GM21423 (cell line): Measurements from ENCODE around the gene GNB3.

ENCODE experiments used
- ATAC-seq: cut with Tn5 transposase; IDR thresholded peaks from one replicate; pipeline ENCODE4 v1.9.1; 2021; ENCODE audit warnings: mild to moderate bottlenecking, moderate library complexity; ENCODE audit not compliant: unreplicated experiment

Gene GNB3

GRCh38 chr12:6840761-6841515, at the start of gene GNB3:
Gene GNB3 (plus strand): TSS chr12:6840925. CDS start chr12:6841288, 363 bp downstream.
- ATAC-seq, result no peak

DNA sequence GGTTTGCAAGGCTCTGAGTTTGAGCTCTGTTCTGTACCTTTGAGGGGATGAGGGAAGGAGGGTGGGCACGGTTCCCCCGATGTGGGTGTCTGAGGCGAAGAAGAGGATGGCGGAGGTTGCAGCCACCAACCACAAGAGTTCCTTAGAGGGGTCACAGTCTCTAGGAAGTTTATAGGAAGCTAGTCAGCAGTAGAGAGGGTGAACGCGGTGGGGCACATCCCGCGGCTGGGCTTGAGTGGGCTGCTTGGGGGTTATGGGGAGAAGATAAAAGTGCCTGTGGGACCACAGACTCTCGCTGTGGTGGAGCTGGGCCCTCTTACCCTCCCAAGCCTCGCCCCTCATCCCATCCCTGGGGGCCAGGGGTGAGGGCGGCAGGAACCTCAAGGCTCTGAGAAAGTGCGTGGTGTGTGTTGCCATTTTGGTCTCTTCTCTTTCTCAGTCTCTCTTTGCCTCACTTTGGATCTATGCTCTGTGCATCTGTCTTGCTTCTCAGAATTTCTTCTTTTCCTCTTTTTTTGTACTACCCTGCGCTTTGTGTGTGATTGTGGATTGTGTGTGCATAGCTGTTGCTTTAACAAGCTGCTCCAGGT, 48.7 kb upstream of the GNB3 start:
- ATAC-seq, result no peak

DNA sequence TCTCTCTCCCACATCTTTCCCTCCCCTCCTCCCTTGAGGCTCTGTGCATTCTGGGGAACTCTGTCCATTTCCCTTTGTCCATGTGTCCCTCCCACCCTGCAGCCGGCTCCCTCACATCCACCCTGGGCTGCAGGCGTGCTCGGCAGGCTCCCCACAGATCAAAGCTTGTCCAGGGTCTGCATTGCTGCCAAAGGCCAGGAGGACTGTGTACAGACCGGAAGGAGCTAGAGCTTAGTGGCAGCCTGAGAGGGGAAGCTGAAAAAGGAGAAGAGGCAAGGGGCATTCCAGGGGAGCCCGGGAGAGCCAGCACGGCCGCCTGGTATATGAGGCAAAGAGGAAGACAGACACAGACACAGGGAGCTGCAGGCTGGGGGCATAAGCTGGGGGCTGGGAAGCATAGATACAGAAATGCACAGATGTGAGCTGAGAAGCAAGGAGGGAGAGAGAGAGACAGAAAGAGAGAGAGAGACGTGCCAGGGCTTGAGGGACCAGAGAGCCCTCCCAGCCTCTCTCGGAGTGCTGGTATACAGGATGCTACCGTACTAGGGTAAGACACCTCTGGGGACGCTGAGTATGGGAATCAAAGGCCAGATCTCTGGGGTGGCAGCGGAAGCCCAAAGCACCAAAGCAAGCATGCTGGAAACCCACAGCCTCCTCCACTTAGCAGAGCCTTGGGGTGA, 48.1 kb upstream of the GNB3 start:
- no peak for ATAC-seq

DNA sequence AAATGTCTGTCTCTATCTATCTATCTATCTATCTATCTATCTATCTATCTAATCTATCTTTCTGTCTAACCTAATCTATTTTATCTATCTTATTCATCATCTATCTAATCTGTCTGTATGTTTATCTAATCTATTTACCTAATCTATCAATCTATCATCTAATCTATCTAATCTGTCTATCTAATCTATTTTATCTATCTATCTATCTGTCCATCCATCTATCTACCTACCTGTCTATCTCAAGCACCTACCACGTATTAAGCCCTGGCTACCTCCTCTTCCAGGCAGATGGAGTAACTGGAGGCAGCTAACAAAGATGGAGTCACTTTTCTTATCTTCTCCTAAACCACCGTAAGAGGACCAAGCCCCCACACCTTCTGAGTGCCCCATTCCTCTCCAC, 45.6 kb upstream of the GNB3 start:
- ATAC-seq, result no peak

- no peak for ATAC-seq
Measured at GRCh38 chr12:6796576-6796975, 44.1 kb upstream of the GNB3 start.

GRCh38 chr12:6799147-6799546, 41.6 kb upstream of the GNB3 start:
- ATAC-seq, result no peak

GRCh38 chr12:6807170-6807569, 33.6 kb upstream of the GNB3 start:
- ATAC-seq, result no peak

GRCh38 chr12:6809056-6809455, 31.7 kb upstream of the GNB3 start:
- ATAC-seq, result no peak

DNA sequence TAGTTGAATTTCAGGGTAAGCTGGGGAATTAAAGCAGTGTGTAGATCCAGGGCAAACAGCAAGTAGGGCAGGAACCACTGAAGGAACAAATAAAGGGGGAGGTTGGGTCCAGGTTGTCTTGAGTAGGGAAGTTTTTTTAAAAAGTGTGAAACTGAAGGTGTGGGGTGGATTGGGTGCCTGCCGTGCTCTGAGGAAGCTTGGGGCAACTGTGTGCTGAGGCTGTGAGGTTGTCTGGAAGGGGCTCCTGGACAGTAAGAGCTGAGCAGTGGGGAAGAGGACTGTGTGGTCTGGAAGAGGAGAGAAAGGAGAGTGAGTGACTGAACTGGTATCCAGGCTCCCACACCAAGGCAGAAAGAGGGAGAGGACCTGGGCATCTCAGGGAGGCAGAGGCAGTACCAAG, 30.0 kb upstream of the GNB3 start:
- no peak for ATAC-seq

DNA sequence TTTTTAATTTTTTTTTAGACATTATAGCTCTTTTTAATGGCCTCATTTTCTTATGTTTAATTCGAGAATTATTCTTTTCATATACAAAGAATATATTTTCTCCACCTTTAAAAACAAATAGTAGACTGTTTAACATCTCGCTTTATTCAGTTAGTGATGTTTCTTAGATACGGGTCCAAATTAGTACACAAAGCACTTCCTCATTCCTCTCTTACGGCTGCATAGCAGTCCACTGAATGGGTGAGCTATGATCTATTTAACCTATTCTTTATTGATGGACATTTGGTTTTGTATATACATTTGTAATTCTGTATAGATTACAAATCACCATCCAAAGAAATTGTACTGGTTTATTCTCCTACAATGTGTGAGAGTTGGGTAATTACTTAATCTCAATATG, 27.4 kb upstream of the GNB3 start:
- no peak for ATAC-seq

DNA sequence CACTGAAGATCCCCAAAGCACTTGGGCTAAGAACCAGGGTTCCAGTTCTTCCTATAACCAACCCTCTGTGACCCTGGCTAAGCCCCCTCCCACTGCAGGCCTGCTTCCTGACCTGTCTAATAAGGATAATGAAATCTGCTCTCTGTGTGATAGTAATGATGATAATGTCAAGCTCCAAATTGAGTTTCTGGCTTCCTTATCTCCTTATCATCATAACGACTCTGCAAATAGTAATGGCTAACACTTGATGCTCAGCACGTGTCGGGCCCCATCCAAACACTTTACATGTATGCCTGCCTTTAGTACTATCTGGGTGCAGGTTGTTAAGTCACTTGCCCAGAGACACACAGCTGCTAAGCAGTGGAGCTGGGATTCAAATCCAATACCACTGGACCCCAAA, 24.1 kb upstream of the GNB3 start:
- no peak for ATAC-seq

DNA sequence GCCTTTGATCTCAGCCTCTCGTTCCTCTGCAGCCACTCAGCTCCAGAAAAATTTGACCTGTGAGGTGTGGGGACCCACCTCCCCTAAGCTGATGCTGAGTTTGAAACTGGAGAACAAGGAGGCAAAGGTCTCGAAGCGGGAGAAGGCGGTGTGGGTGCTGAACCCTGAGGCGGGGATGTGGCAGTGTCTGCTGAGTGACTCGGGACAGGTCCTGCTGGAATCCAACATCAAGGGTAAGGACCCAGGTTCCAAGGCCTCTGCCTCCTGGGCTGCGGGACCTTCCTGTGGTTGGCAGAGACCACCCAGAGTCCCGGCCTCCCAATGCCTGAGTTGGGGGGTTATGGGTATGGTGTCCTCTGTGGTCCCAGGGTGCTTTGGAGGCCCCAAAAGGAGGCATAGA, 23.6 kb upstream of the GNB3 start:
- ATAC-seq, result no peak

DNA sequence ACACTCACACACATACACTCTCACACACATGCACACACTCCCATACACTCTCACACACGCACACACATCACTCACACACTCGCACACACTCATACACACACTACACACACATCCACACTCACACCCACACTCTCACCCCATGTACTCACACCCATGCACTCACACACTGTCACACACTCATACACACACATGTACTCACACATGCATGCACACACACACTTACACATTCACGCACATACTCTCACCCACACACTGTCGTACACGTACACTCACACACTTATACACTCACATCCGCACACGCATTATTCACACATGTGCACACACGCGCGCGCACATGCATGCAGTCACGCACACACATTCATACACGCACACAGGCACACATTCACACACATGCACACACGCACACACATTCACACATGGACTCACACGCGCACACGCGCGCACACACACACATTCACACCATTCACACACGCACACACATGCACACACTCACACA, 23.0 kb upstream of the GNB3 start:
- ATAC-seq, result no peak

GRCh38 chr12:6818222-6818621, 22.5 kb upstream of the GNB3 start:
- no peak for ATAC-seq

GRCh38 chr12:6818645-6819044, 22.1 kb upstream of the GNB3 start:
- ATAC-seq, result no peak

- no peak for ATAC-seq
Measured at GRCh38 chr12:6819106-6820030, 21.4 kb upstream of the GNB3 start.

DNA sequence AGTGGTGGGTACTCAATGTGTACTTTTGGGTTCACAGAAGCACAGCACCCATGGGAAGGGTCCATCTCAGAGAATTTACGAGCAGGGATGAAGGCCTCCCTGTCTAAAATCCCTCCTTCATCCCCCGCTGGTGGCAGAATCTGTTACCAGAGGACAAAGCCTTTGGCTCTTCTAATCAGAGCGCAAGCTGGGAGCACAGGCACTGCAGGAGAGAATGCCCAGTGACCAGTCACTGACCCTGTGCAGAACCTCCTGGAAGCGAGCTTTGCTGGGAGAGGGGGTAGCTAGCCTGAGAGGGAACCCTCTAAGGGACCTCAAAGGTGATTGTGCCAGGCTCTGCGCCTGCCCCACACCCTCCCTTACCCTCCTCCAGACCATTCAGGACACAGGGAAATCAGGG, 20.6 kb upstream of the GNB3 start:
- ATAC-seq, result no peak

- no peak for ATAC-seq
Measured at GRCh38 chr12:6821591-6822425, 18.9 kb upstream of the GNB3 start, which contains the start of gene GPR162. Gene GPR162 (plus strand): TSS chr12:6821821. CDS start chr12:6823899, 2,078 bp downstream.

DNA sequence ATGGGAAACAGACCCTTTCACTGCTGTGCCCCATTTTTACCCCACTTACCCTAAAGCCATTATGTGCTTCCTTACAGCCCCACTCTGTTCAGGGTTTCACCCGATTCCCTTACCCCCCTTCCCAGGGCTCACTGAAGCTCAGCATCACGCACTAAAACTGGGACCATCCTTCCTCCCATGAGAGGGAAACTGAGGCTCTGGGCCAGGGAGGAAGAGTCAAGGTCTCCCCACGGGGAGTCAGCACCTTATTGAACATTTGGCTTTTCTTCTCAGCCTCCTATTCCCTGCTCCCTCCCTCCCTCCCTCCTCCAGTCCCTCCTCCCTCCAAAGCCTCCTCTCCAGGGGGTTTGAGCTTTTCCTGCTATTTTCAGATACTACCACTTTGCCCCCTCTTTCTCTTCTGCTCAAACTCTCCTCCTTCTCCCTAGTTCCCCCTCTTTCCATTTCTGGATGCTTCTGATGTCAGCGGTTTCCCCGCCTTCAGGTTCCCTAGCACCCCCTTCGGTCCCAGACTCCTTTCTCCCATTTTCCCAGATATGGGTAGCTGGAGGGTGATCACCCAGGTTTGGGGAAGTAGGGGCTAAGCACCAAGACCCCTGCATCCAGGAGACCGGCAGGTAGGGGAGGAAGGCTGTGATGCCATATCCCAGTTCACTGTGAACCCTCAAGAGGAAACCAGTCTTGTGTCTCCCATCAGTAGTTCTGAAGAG, 18.1 kb upstream of the GNB3 start:
- no peak for ATAC-seq
